ENCODE results near the gene ZNF880. TPM values are rescaled to one million over a fixed set of nuclear protein-coding genes. Genes with fewer than 3 reads are reported as not detected.

The ZNF880 gene
- polyA plus RNA-seq, 1 of the 3 experiments (the other 2 are of a cell fraction) = 22.6 TPM

GRCh38 chr19:52366414-52366824, 3.3 kb upstream of the ZNF880 start:
- WGBS (ENCODE audit: low lambda C conversion rate) = 84% methylated on average over 8 of the region's 8 CpGs
- peaks cover 14% of the 10 kb centered on the region for H3K9me3 ChIP-seq
- ChIA-PET POLR2A (no interaction called here), CTCF (no interaction called here)
- H3K9me2 ChIP-seq = no peaks in the 10 kb centered on the region
- no peak overlapping the region for H2AFZ ChIP-seq (ENCODE audit: low read depth)
- H3K4me2 ChIP-seq = no peak overlapping the region
- no peak overlapping the region for H3K27ac ChIP-seq (ENCODE audit: low read depth in 2 of 2, low read length in 1 of 2)
- DNase-seq = no peak
- no peak overlapping the region for H3K9ac ChIP-seq
- no peaks in the 10 kb centered on the region for H3K4me1 ChIP-seq (ENCODE audit: control insufficient read depth in 1 of 2, insufficient read depth in 2 of 2, low read depth in 1 of 2, low read length in 1 of 2)
- H3K27me3 ChIP-seq (ENCODE audit: insufficient read depth) = no peaks in the 10 kb centered on the region
- H3K4me3 ChIP-seq (ENCODE audit: low read depth in 2 of 2, low read length in 1 of 2) = no peak overlapping the region; a peak in 1 of 4 replicates
- peaks cover 24 to 39% of the 10 kb centered on the region in 2 experiments for H3K36me3 ChIP-seq (replicated peaks in 1 of 2; ENCODE audit: control insufficient read depth in 1 of 2, insufficient read depth in 2 of 2, low read length in 1 of 2)
- TF ChIP-seq RAD21 (IDR thresholded peaks at IDR 0.05; ENCODE audit: low read length) (no peak), SIN3A (IDR thresholded peaks at IDR 0.05; ENCODE audit: borderline replicate concordance, low read depth, low read length) (no peak), SMC3 (IDR thresholded peaks at IDR 0.05; ENCODE audit: low read depth, low read length) (no peak), RFX5 (IDR thresholded peaks at IDR 0.05; ENCODE audit: low read length) (no peak), USF2 (IDR thresholded peaks at IDR 0.05; ENCODE audit: borderline replicate concordance, low read depth, low read length) (no peak), EP300 (IDR thresholded peaks at IDR 0.05; ENCODE audit: borderline replicate concordance in 1 of 2, low read depth in 1 of 2, low read length in 1 of 2) (no peak), NFIC (IDR thresholded peaks at IDR 0.05; ENCODE audit: borderline replicate concordance) (no peak), RXRA (IDR thresholded peaks at IDR 0.05; ENCODE audit: borderline replicate concordance, low read depth) (no peak), CHD2 (IDR thresholded peaks at IDR 0.05; ENCODE audit: low read length, partially characterized antibody) (no peak), ELF1 (IDR thresholded peaks at IDR 0.05) (no peak), MXI1 (IDR thresholded peaks at IDR 0.05; ENCODE audit: low read depth, low read length) (no peak), MEF2A (IDR thresholded peaks at IDR 0.05; ENCODE audit: borderline replicate concordance, low read depth) (no peak), ZBTB33 (IDR thresholded peaks at IDR 0.05; ENCODE audit: borderline replicate concordance, low read depth) (no peak), USF1 (IDR thresholded peaks at IDR 0.05; ENCODE audit: borderline replicate concordance, low read depth) (no peak), MAX (IDR thresholded peaks at IDR 0.05; ENCODE audit: low read depth) (no peak), FOSL2 (IDR thresholded peaks at IDR 0.05; ENCODE audit: borderline replicate concordance, low read depth) (no peak), NRF1 (IDR thresholded peaks at IDR 0.05; ENCODE audit: low read depth, low read length) (no peak), REST (IDR thresholded peaks at IDR 0.05; ENCODE audit: low read depth, low read length) (no peak)
- no peaks in the 10 kb centered on the region for H4K20me1 ChIP-seq (ENCODE audit: insufficient read depth)
- H3K79me2 ChIP-seq (ENCODE audit: insufficient read depth) = peaks cover 11% of the 10 kb centered on the region
- peaks cover 5% of the 10 kb centered on the region for H3F3A ChIP-seq (replicated peaks; ENCODE audit: insufficient read depth)
